ENCODE data around the gene SYNJ1.

DNA sequence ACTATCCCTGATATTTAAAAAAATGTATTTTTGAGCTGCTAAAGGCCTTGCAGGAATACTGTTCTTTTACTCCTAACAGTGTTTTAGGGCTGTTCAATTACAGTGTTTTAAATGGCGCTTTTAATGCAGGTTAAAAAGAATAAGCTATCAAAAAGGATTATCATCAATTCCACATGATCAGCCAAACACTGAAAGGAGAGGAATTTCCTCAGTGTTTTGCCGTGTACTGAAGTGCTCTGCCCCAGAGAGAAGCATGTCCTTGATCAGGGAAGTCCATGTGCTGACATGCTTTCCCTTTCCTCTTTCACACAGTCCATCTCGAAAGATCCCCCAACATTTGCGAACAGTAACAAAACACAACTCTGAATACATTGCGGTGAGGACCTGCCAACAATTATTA is 119.0 kb downstream of the SYNJ1 start:
- TF ChIP-seq, protein P1, sequence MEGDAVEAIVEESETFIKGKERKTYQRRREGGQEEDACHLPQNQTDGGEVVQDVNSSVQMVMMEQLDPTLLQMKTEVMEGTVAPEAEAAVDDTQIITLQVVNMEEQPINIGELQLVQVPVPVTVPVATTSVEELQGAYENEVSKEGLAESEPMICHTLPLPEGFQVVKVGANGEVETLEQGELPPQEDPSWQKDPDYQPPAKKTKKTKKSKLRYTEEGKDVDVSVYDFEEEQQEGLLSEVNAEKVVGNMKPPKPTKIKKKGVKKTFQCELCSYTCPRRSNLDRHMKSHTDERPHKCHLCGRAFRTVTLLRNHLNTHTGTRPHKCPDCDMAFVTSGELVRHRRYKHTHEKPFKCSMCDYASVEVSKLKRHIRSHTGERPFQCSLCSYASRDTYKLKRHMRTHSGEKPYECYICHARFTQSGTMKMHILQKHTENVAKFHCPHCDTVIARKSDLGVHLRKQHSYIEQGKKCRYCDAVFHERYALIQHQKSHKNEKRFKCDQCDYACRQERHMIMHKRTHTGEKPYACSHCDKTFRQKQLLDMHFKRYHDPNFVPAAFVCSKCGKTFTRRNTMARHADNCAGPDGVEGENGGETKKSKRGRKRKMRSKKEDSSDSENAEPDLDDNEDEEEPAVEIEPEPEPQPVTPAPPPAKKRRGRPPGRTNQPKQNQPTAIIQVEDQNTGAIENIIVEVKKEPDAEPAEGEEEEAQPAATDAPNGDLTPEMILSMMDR (IDR thresholded peaks at IDR 0.05) = no peak
- no peak for TF ChIP-seq POLR2A (IDR thresholded peaks at IDR 0.05)
